ENCODE results near the gene CLCN4. TPM values are rescaled to one million over a fixed set of nuclear protein-coding genes. Genes with fewer than 3 reads are reported as not detected.

Gene CLCN4
- total and polyA plus RNA-seq, 2 of the 8 experiments (the other 6 are each of a cell fraction or from before 2014, with no cell fraction given), result 3.3 to 11.2 TPM

DNA sequence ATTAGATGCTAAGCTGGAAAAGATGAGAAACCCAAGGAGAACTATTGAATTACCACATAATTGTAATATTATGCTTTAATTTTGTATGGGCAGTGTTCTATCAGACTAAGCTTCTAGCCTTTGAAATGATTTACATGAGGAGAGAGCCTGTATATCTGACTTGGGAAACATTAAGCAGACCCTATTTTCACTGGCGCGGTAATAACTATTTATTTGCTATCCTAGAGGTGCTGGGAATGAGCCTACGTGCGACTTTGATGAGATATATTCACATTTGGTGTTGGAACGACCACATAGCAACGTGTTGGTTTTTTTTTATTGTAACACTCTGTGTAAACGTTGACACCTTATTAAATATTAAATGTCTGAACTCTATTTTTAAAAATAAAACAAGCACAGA lies 80.5 kb downstream of the CLCN4 start:
- Histone ChIP-seq H2BK20ac (ENCODE audit: low read length) (no peak overlapping the region), H4K8ac (ENCODE audit: extremely low read depth, insufficient read depth, low read length) (no peak overlapping the region), H2AK5ac (ENCODE audit: low read depth, low read length) (no peak overlapping the region), H2BK5ac (ENCODE audit: low read depth, low read length) (no peak overlapping the region), H2BK120ac (replicated peaks; ENCODE audit: low read depth, low read length) (no peak overlapping the region), H3K23ac (ENCODE audit: insufficient read length) (no peak overlapping the region), H3K36me3 (ENCODE audit: control insufficient read depth in 2 of 4, insufficient read depth in 4 of 4, low read length in 3 of 4) (no peaks in the 10 kb centered on the region), H3K79me1 (ENCODE audit: low read depth, low read length) (no peaks in the 10 kb centered on the region), H3K4ac (replicated peaks; ENCODE audit: insufficient read length, low read depth, low read length) (no peak overlapping the region), H4K5ac (ENCODE audit: insufficient read length, low read depth, low read length) (no peak overlapping the region), H2AFZ (ENCODE audit: low read length) (no peak overlapping the region), H3K23me2 (ENCODE audit: low read depth, low read length) (no peaks in the 10 kb centered on the region), H3K79me2 (ENCODE audit: control insufficient read depth in 1 of 2, insufficient read depth in 2 of 2, low read length in 2 of 2) (no peaks in the 10 kb centered on the region), H3K56ac (replicated peaks; ENCODE audit: insufficient read length, low read depth, low read length) (no peak overlapping the region), H3K27ac (ENCODE audit: low read depth, low read length) (no peak overlapping the region), H4K91ac (replicated peaks; ENCODE audit: insufficient read length, low read length) (no peak overlapping the region), H3K4me1 (replicated peaks in 1 of 4; ENCODE audit: control insufficient read depth in 3 of 4, insufficient read depth in 4 of 4, low read length in 3 of 4) (no peaks in the 10 kb centered on the region), H3K14ac (ENCODE audit: insufficient read length) (no peak overlapping the region), H2BK12ac (ENCODE audit: low read depth, low read length) (no peak overlapping the region), H3K4me2 (ENCODE audit: insufficient read depth in 1 of 2, low read depth in 2 of 2, low read length in 2 of 2) (no peak overlapping the region), H3K9ac (replicated peaks in 1 of 4; ENCODE audit: extremely low read depth in 1 of 4, low read depth in 3 of 4, low read length in 3 of 4) (no peak overlapping the region), H2BK15ac (ENCODE audit: low read length) (no peak overlapping the region), H3K18ac (ENCODE audit: extremely low read depth, low read length) (no peak overlapping the region), H4K20me1 (replicated peaks in 1 of 2; ENCODE audit: control insufficient read depth in 1 of 2, insufficient read depth in 2 of 2, low read length in 2 of 2) (no peaks in the 10 kb centered on the region), H3K27me3 (replicated peaks in 1 of 4; ENCODE audit: control insufficient read depth in 3 of 4, extremely low read depth in 1 of 4, insufficient read depth in 3 of 4, low read length in 3 of 4) (no peaks in the 10 kb centered on the region), H3K9me3 (ENCODE audit: insufficient read depth in 2 of 2, low read depth in 1 of 2, low read length in 1 of 2) (no peaks in the 10 kb centered on the region), H3K4me3 (ENCODE audit: extremely low read depth in 1 of 4, insufficient read depth in 2 of 4, low read depth in 3 of 4, low read length in 4 of 4) (no peak overlapping the region)
- WGBS, 2 experiments (ENCODE audit: extremely low coverage in 1 of 2, insufficient coverage in 1 of 2, insufficient read length in 1 of 2, insufficient replicate concordance in 2 of 2, low coverage in 1 of 2, low lambda C conversion rate in 2 of 2, missing lambda C conversion rate in 1 of 2), result 85% methylated on average over 7 of the region's 7 CpGs; no CpG with 5 or more reads in 1 of the 2 experiments
- DNase-seq (ENCODE audit: low read depth in 1 of 2, low spot score in 2 of 2), result no peak
- CTCF ChIA-PET (ENCODE audit: partially characterized antibody), result no interaction called here
- no peak for FAIRE-seq
- no peak for TF ChIP-seq MAX (IDR thresholded peaks at IDR 0.05)
- TF ChIP-seq EP300 (IDR thresholded peaks at IDR 0.05; ENCODE audit: borderline replicate concordance in 1 of 2, low read depth in 2 of 2, low read length in 2 of 2), result no peak
- TF ChIP-seq ASH2L (IDR thresholded peaks at IDR 0.05; ENCODE audit: low read length), result no peak
- TF ChIP-seq ATF3 (IDR thresholded peaks at IDR 0.05; ENCODE audit: insufficient read depth, low read depth, low read length), result no peak
- TF ChIP-seq HDAC2 (IDR thresholded peaks at IDR 0.05; ENCODE audit: borderline replicate concordance in 1 of 2, low read depth in 2 of 2, low read length in 2 of 2), result no peak
- no peak for TF ChIP-seq GABPA (IDR thresholded peaks at IDR 0.05; ENCODE audit: borderline replicate concordance, insufficient read depth, low read length)
- POLR2A ChIA-PET (ENCODE audit: partially characterized antibody), result no interaction called here
